GM23338 (cell line): Measurements from ENCODE around the gene OAS2. TPM values are rescaled to one million over a fixed set of nuclear protein-coding genes. Genes with fewer than 3 reads are reported as not detected.

ENCODE experiments used
- ATAC-seq: fragments of 200-7000 bp; cut with Tn5 transposase; 3 replicates; pipeline ENCODE4 v1.9.1; 2020
- DNase-seq: peaks from one replicate; pipeline ENCODE4 v3.0.0-alpha.2; 2015; ENCODE audit warnings: low spot score
- H2AFZ ChIP-seq: fragments of 200-600 bp; sonication (generic); 2 replicates; pipeline ENCODE4 v1.8.0; 2016; ENCODE audit warnings: antibody characterized with exemption, mild to moderate bottlenecking, moderate library complexity
- H3F3A ChIP-seq: fragments of 200-600 bp; sonication (generic); replicated peaks from 2 replicates; pipeline ENCODE4 v1.8.0; 2017; ENCODE audit warnings: antibody characterized with exemption, mixed run types, low read depth
- H3K27ac ChIP-seq: fragments of 200-600 bp; sonication (generic); 2 replicates; pipeline ENCODE4 v1.6.1; 2016; ENCODE audit warnings: low read depth
- H3K27me3 ChIP-seq: fragments of 200-600 bp; sonication (generic); 2 replicates; pipeline ENCODE4 v1.8.0; 2016; ENCODE audit warnings: mild to moderate bottlenecking, mixed run types, moderate library complexity; ENCODE audit not compliant: insufficient read depth
- H3K36me3 ChIP-seq: fragments of 200-600 bp; sonication (generic); 2 replicates; pipeline ENCODE4 v1.8.0; 2016; ENCODE audit warnings: mild to moderate bottlenecking; ENCODE audit not compliant: insufficient read depth
- H3K4me1 ChIP-seq: fragments of 200-600 bp; sonication (generic); 2 replicates; pipeline ENCODE4 v1.8.0; 2016; ENCODE audit warnings: mild to moderate bottlenecking, moderate library complexity; ENCODE audit not compliant: insufficient read depth
- H3K4me2 ChIP-seq: fragments of 200-600 bp; sonication (generic); 2 replicates; pipeline ENCODE4 v1.7.1; 2017; ENCODE audit warnings: mixed run types
- H3K4me3 ChIP-seq: fragments of 200-600 bp; sonication (generic); 2 replicates; pipeline ENCODE4 v1.6.1; 2016; ENCODE audit warnings: mixed run types
- H3K79me2 ChIP-seq: fragments of 200-600 bp; sonication (generic); replicated peaks from 2 replicates; pipeline ENCODE4 v1.8.0; 2017; ENCODE audit warnings: mild to moderate bottlenecking; ENCODE audit not compliant: insufficient read depth
- H3K9me2 ChIP-seq: fragments of 200-600 bp; sonication (generic); 2 replicates; pipeline ENCODE4 v1.8.0; 2017; ENCODE audit not compliant: insufficient read depth
- H4K20me1 ChIP-seq: fragments of 200-600 bp; sonication (generic); replicated peaks from 2 replicates; pipeline ENCODE4 v1.8.0; 2017; ENCODE audit warnings: mild to moderate bottlenecking; ENCODE audit not compliant: insufficient read depth
- H3K27ac Mint-ChIP-seq: 2 replicates; pipeline ENCODE4 v1.8.0; 2020; ENCODE audit warnings: inconsistent platforms, mild to moderate bottlenecking, moderate library complexity, mixed read lengths
- H3K27me3 Mint-ChIP-seq: 3 replicates; pipeline ENCODE4 v1.8.0; 2022; ENCODE audit warnings: low read depth, mild to moderate bottlenecking, moderate library complexity, mixed read lengths, inconsistent platforms; ENCODE audit not compliant: insufficient read depth, poor library complexity
- H3K36me3 Mint-ChIP-seq: 3 replicates; pipeline ENCODE4 v1.8.0; 2021; ENCODE audit warnings: low read depth, mild to moderate bottlenecking, inconsistent platforms, moderate library complexity, mixed read lengths
- H3K4me1 Mint-ChIP-seq: 3 replicates; pipeline ENCODE4 v1.8.0; 2020; ENCODE audit warnings: mild to moderate bottlenecking, inconsistent platforms, mixed read lengths
- H3K4me3 Mint-ChIP-seq: 3 replicates; pipeline ENCODE4 v1.8.0; 2021; ENCODE audit warnings: moderate library complexity, mild to moderate bottlenecking, inconsistent platforms, mixed read lengths
- H3K9me3 Mint-ChIP-seq: 3 replicates; pipeline ENCODE4 v1.8.0; 2020; ENCODE audit warnings: moderate library complexity, mild to moderate bottlenecking, inconsistent platforms, mixed read lengths
- CTCF ChIP-seq, 2 experiments: fragments of 200-600 bp in 1 of 2; sonication (generic) in 1 of 2; conservative IDR thresholded peaks; 2 replicates each; pipeline versions ENCODE4 v1.5.1 to v1.6.1; 2016 to 2017; ENCODE audit warnings: antibody characterized with exemption in 2 of 2, low read depth in 2 of 2, mild to moderate bottlenecking in 2 of 2, moderate library complexity in 1 of 2
- EZH2 ChIP-seq: fragments of 200-600 bp; sonication (generic); IDR thresholded peaks from one replicate; pipeline ENCODE4 v1.8.0; 2017; ENCODE audit warnings: antibody characterized with exemption, mild to moderate bottlenecking, low read depth; ENCODE audit not compliant: unreplicated experiment
- EZH2phosphoT487 ChIP-seq: fragments of 200-600 bp; sonication (generic); IDR thresholded peaks from one replicate; pipeline ENCODE4 v1.8.1; 2018; ENCODE audit warnings: antibody characterized with exemption; ENCODE audit not compliant: unreplicated experiment
- JUNB ChIP-seq: IDR thresholded peaks from one replicate; pipeline ENCODE4 v1.6.1; 2016; ENCODE audit warnings: antibody characterized with exemption; ENCODE audit not compliant: unreplicated experiment
- NANOG ChIP-seq: IDR thresholded peaks from 2 replicates; pipeline ENCODE4 v1.6.1; 2016; ENCODE audit warnings: antibody characterized with exemption, borderline replicate concordance
- POLR2AphosphoS5 ChIP-seq: IDR thresholded peaks from 2 replicates; pipeline ENCODE4 v1.6.1; 2016; ENCODE audit warnings: antibody characterized with exemption, low read depth
- REST ChIP-seq: IDR thresholded peaks from one replicate; pipeline ENCODE4 v1.6.1; 2018; ENCODE audit warnings: antibody characterized with exemption; ENCODE audit not compliant: unreplicated experiment
- STAT1 ChIP-seq: IDR thresholded peaks from one replicate; pipeline ENCODE4 v1.6.1; 2016; ENCODE audit warnings: antibody characterized with exemption; ENCODE audit not compliant: unreplicated experiment
- ZNF331 ChIP-seq: fragments of 250-450 bp; sonication (Bioruptor Pico); IDR thresholded peaks from 2 replicates; pipeline ENCODE4 v1.5.0; 2020; ENCODE audit warnings: low read depth, mild to moderate bottlenecking, moderate library complexity
- polyA plus RNA-seq: library from polyadenylated mRNA; unstranded; fragments of >200 nt; fragmentation: Nextera tagmentation; extraction: Ambion mirVana; gene quantifications from 2 replicates; pipeline ENCODE4 v1.2.1, GENCODE V29; 2016
- total RNA-seq: library from RNA; depleted of rRNA; stranded (reverse); fragments of >200 nt; shearing (Covaris generic); gene quantifications from 2 replicates; pipeline ENCODE4 v1.2.3, GENCODE V29; 2014

OAS2 gene
- total and polyA plus RNA-seq, 2 experiments from 2014 or later = 0.10 TPM; not detected in 1

- no peaks in the 10 kb centered on the region for H4K20me1 ChIP-seq
- Mint-ChIP-seq H3K36me3 (no peaks in the 10 kb centered on the region), H3K27ac (no peak overlapping the region), H3K9me3 (peaks cover 3% of the 10 kb centered on the region; the same call in 2 of the 3 replicates), H3K4me3 (no peak overlapping the region), H3K27me3 (peaks cover 6% of the 10 kb centered on the region), H3K4me1 (no peaks in the 10 kb centered on the region)
- H3F3A ChIP-seq = no peaks in the 10 kb centered on the region
- no peaks in the 10 kb centered on the region for H3K36me3 ChIP-seq
- H3K4me3 ChIP-seq = no peak overlapping the region
- no peaks in the 10 kb centered on the region for H3K9me2 ChIP-seq
- no peak overlapping the region for H2AFZ ChIP-seq
- TF ChIP-seq JUNB = no peak
- TF ChIP-seq NANOG = no peak
- H3K4me2 ChIP-seq = no peak overlapping the region
- no peaks in the 10 kb centered on the region for H3K79me2 ChIP-seq
- H3K4me1 ChIP-seq = no peaks in the 10 kb centered on the region
- no peaks in the 10 kb centered on the region for H3K27me3 ChIP-seq
- DNase-seq (no peak), ATAC-seq (no peak)
- no peak overlapping the region for H3K27ac ChIP-seq
These were observed 23.8 kb downstream of the OAS2 start for GRCh38 chr12:113002155-113002554.

GRCh38 chr12:113002676-113003075 is 24.4 kb downstream of the OAS2 start:
- H3K4me1 ChIP-seq = no peaks in the 10 kb centered on the region
- no peak overlapping the region for H3K4me3 ChIP-seq
- H3K27ac Mint-ChIP-seq = no peak overlapping the region
- no peaks in the 10 kb centered on the region for H3F3A ChIP-seq
- H3K36me3 ChIP-seq = no peaks in the 10 kb centered on the region
- no peaks in the 10 kb centered on the region for H3K9me2 ChIP-seq
- no peak for DNase-seq
- H3K9me3 Mint-ChIP-seq = peaks cover 3% of the 10 kb centered on the region; the same call in 2 of the 3 replicates
- H3K27ac ChIP-seq = no peak overlapping the region
- no peak for ATAC-seq
- no peaks in the 10 kb centered on the region for H3K36me3 Mint-ChIP-seq
- H3K27me3 ChIP-seq = no peaks in the 10 kb centered on the region
- H3K79me2 ChIP-seq = no peaks in the 10 kb centered on the region
- no peak overlapping the region for H3K4me2 ChIP-seq
- TF ChIP-seq EZH2 (no peak), JUNB (no peak), ZNF331 (CRISPR knock-in tag) (no peak), POLR2AphosphoS5 (no peak), CTCF (conservative IDR thresholded peaks at IDR 0.05; ENCODE audit: low read depth in 2 of 2) (no peak)
- no peak overlapping the region for H2AFZ ChIP-seq
- H3K4me1 Mint-ChIP-seq = no peaks in the 10 kb centered on the region
- no peak overlapping the region for H3K4me3 Mint-ChIP-seq
- no peaks in the 10 kb centered on the region for H4K20me1 ChIP-seq
- H3K27me3 Mint-ChIP-seq = peaks cover 6% of the 10 kb centered on the region

- H3K36me3 ChIP-seq = no peaks in the 10 kb centered on the region
- DNase-seq (no peak), ATAC-seq (no peak)
- H3K4me1 Mint-ChIP-seq = no peaks in the 10 kb centered on the region
- H4K20me1 ChIP-seq = no peaks in the 10 kb centered on the region
- no peaks in the 10 kb centered on the region for H3K27me3 ChIP-seq
- H3K27ac Mint-ChIP-seq = no peak overlapping the region
- H3K4me3 Mint-ChIP-seq = no peak overlapping the region
- no peaks in the 10 kb centered on the region for H3K9me2 ChIP-seq
- no peak overlapping the region for H2AFZ ChIP-seq
- H3K4me2 ChIP-seq = no peak overlapping the region
- no peaks in the 10 kb centered on the region for H3K79me2 ChIP-seq
- H3K9me3 Mint-ChIP-seq = peaks cover 1% of the 10 kb centered on the region; the same call in 2 of the 3 replicates
- no peak overlapping the region for H3K27ac ChIP-seq
- H3K36me3 Mint-ChIP-seq = no peaks in the 10 kb centered on the region
- H3K27me3 Mint-ChIP-seq = peaks cover 6% of the 10 kb centered on the region
- H3F3A ChIP-seq = no peaks in the 10 kb centered on the region
- no peaks in the 10 kb centered on the region for H3K4me1 ChIP-seq
- no peak overlapping the region for H3K4me3 ChIP-seq
- TF ChIP-seq STAT1 (no peak), REST (no peak), NANOG (no peak), POLR2AphosphoS5 (no peak), CTCF (conservative IDR thresholded peaks at IDR 0.05; ENCODE audit: low read depth in 2 of 2) (no peak), EZH2phosphoT487 (no peak), EZH2 (no peak)
These were observed 25.3 kb downstream of the OAS2 start for GRCh38 chr12:113003636-113004035.
